ENCODE data around the gene SLC35D2.
A peak's percentile ranks its signal among the peaks of the same experiment; 100 is the strongest.
"Not testable (repeated sequence)": the region's sequence is repeated elsewhere in the genome, so short reads cannot be mapped to it uniquely, and the experiment has no call there.

The SLC35D2 gene

GRCh38 chr9:96350866-96351265, 32.6 kb downstream of the SLC35D2 start:
- no peak for DNase-seq

GRCh38 chr9:96348261-96348660, 35.2 kb downstream of the SLC35D2 start:
- no peak for DNase-seq

- DNase-seq, result no peak
Measured at GRCh38 chr9:96345551-96345950, 38.0 kb downstream of the SLC35D2 start.

- no peak for DNase-seq
Measured at GRCh38 chr9:96344458-96345180, 38.9 kb downstream of the SLC35D2 start.

GRCh38 chr9:96343515-96344360, 39.8 kb downstream of the SLC35D2 start:
- no peak for DNase-seq

GRCh38 chr9:96342571-96343245, 40.8 kb downstream of the SLC35D2 start:
- DNase-seq, result no peak

GRCh38 chr9:96340707-96341106, 42.8 kb downstream of the SLC35D2 start:
- DNase-seq, result no peak

GRCh38 chr9:96338299-96338698, 45.2 kb downstream of the SLC35D2 start:
- DNase-seq, result no peak

- DNase-seq, result no peak
Measured at GRCh38 chr9:96333958-96334357, 49.6 kb downstream of the SLC35D2 start.

GRCh38 chr9:96331236-96331947, 52.1 kb downstream of the SLC35D2 start:
- no peak for DNase-seq

GRCh38 chr9:96327694-96328352, 55.7 kb downstream of the SLC35D2 start:
- DNase-seq, result no peak

- no peak for DNase-seq
Measured at GRCh38 chr9:96323169-96323568, 60.3 kb downstream of the SLC35D2 start.

GRCh38 chr9:96322736-96323135, 60.8 kb downstream of the SLC35D2 start:
- DNase-seq, result not testable (repeated sequence)

GRCh38 chr9:96322210-96322609, 61.3 kb downstream of the SLC35D2 start:
- not testable (repeated sequence) for DNase-seq

GRCh38 chr9:96321515-96321914, 62.0 kb downstream of the SLC35D2 start:
- no peak for DNase-seq

GRCh38 chr9:96320749-96321280, 62.7 kb downstream of the SLC35D2 start:
- DNase-seq, result no peak

GRCh38 chr9:96318921-96319565, 64.5 kb downstream of the SLC35D2 start:
- DNase-seq, result peak; percentile 57

GRCh38 chr9:96317335-96317980, 66.1 kb downstream of the SLC35D2 start:
- DNase-seq, result no peak

- no peak for DNase-seq
Measured at GRCh38 chr9:96309850-96310249, 73.7 kb downstream of the SLC35D2 start.

GRCh38 chr9:96306958-96307357, 76.6 kb downstream of the SLC35D2 start:
- not testable (repeated sequence) for DNase-seq

GRCh38 chr9:96305171-96305570, 78.3 kb downstream of the SLC35D2 start:
- DNase-seq, result no peak

All from SIG-M5 (cell line).